HEK293 (cell line): ENCODE measurements around the gene CPXM2.

Source experiments
- CTCF ChIA-PET: fragments of 350-600 bp; formaldehyde crosslinking; extraction: SDS; loops from one replicate; lab custom pipeline; 2021; ENCODE audit warnings: antibody characterized with exemption; lab: Yijun Ruan, JAX
- POLR2A ChIA-PET: fragments of 300-600 bp; formaldehyde crosslinking; extraction: SDS; loops from one replicate; lab custom pipeline; 2020; ENCODE audit warnings: antibody characterized with exemption, inconsistent platforms; lab: Yijun Ruan, JAX
- H3K27ac ChIP-seq: fragments of 200-500 bp; sonication (Bioruptor generic); 2 replicates; pipeline ENCODE4 v1.5.1; 2014; ENCODE audit warnings: low read depth, low read length, control low read depth, inconsistent platforms; ENCODE audit errors: extremely low read depth
- H3K36me3 ChIP-seq, 2 experiments: fragments of 200-500 bp in 1 of 2; sonication (Bioruptor generic) in 1 of 2; 1 replicate in 1 of 2; 2 replicates in 1 of 2; pipeline ENCODE4 v1.5.1; 2014 to 2017; ENCODE audit warnings: inconsistent platforms in 2 of 2, low read length in 2 of 2; ENCODE audit not compliant: control insufficient read depth in 2 of 2, insufficient read depth in 1 of 2
- H3K4me1 ChIP-seq: fragments of 200-500 bp; sonication (Bioruptor generic); 2 replicates; pipeline ENCODE4 v1.5.1; 2014; ENCODE audit warnings: mild to moderate bottlenecking, low read length, inconsistent platforms; ENCODE audit not compliant: control insufficient read depth, insufficient read depth
- H3K4me3 ChIP-seq: 2 replicates; pipeline ENCODE4 v1.5.1; 2011; ENCODE audit warnings: low read depth, mild to moderate bottlenecking, control low read depth, low read length, moderate library complexity
- H3K9me3 ChIP-seq: fragments of 200-500 bp; sonication (Bioruptor generic); 2 replicates; pipeline ENCODE4 v1.5.1; 2014; ENCODE audit warnings: low read depth, low read length, inconsistent platforms; ENCODE audit not compliant: control insufficient read depth, insufficient read depth
- BCL11A ChIP-seq: fragments of 450-650 bp; formaldehyde crosslinking; IDR thresholded peaks from 2 replicates; pipeline ENCODE4 v1.5.1; 2016; ENCODE audit warnings: low read depth, missing biosample characterization, missing genetic modification characterization
- GLIS1 ChIP-seq: fragments of 450-650 bp; formaldehyde crosslinking; IDR thresholded peaks from 2 replicates; pipeline ENCODE4 v1.5.1; 2016; ENCODE audit warnings: missing biosample characterization, missing genetic modification characterization
- GLIS2 ChIP-seq: fragments of 450-650 bp; formaldehyde crosslinking; IDR thresholded peaks from 2 replicates; pipeline ENCODE4 v1.5.1; 2016; ENCODE audit warnings: missing biosample characterization, missing genetic modification characterization
- KLF7 ChIP-seq: fragments of 450-650 bp; formaldehyde crosslinking; IDR thresholded peaks from 2 replicates; pipeline ENCODE4 v1.5.1; 2016; ENCODE audit warnings: missing biosample characterization, missing genetic modification characterization, borderline replicate concordance
- MEIS1 ChIP-seq: sonication (generic); formaldehyde crosslinking; IDR thresholded peaks from 2 replicates; pipeline ENCODE4 v1.8.1; 2022; ENCODE audit warnings: missing genetic modification reagents, mild to moderate bottlenecking, borderline replicate concordance
- YY1 ChIP-seq: fragments of 450-650 bp; formaldehyde crosslinking; IDR thresholded peaks from 2 replicates; pipeline ENCODE4 v1.5.1; 2018; ENCODE audit warnings: missing biosample characterization, missing genetic modification characterization
- YY2 ChIP-seq: fragments of 450-650 bp; formaldehyde crosslinking; IDR thresholded peaks from 2 replicates; pipeline ENCODE4 v1.5.1; 2016; ENCODE audit warnings: missing biosample characterization, missing genetic modification characterization
- ZBTB17 ChIP-seq: fragments of 450-650 bp; formaldehyde crosslinking; IDR thresholded peaks from 2 replicates; pipeline ENCODE4 v1.5.1; 2016; ENCODE audit warnings: missing biosample characterization, missing genetic modification characterization
- ZBTB20 ChIP-seq: fragments of 450-650 bp; formaldehyde crosslinking; IDR thresholded peaks from 2 replicates; pipeline ENCODE4 v1.5.1; 2016; ENCODE audit warnings: missing biosample characterization, missing genetic modification characterization
- ZBTB21 ChIP-seq: fragments of 450-650 bp; formaldehyde crosslinking; IDR thresholded peaks from 2 replicates; pipeline ENCODE4 v1.5.1; 2017; ENCODE audit warnings: missing biosample characterization, missing genetic modification characterization
- ZFP41 ChIP-seq: fragments of 450-650 bp; formaldehyde crosslinking; IDR thresholded peaks from 2 replicates; pipeline ENCODE4 v1.5.1; 2016; ENCODE audit warnings: missing biosample characterization, missing genetic modification characterization, borderline replicate concordance
- ZNF10 ChIP-seq: fragments of 450-650 bp; formaldehyde crosslinking; IDR thresholded peaks from 2 replicates; pipeline ENCODE4 v1.5.1; 2017; ENCODE audit warnings: missing biosample characterization, missing genetic modification characterization
- ZNF155 ChIP-seq: fragments of 450-650 bp; formaldehyde crosslinking; IDR thresholded peaks from 2 replicates; pipeline ENCODE4 v1.5.1; 2016; ENCODE audit warnings: missing biosample characterization, missing genetic modification characterization
- ZNF202 ChIP-seq: fragments of 450-650 bp; formaldehyde crosslinking; IDR thresholded peaks from 2 replicates; pipeline ENCODE4 v1.5.1; 2016; ENCODE audit warnings: missing biosample characterization, missing genetic modification characterization, borderline replicate concordance
- ZNF221 ChIP-seq: fragments of 450-650 bp; formaldehyde crosslinking; IDR thresholded peaks from 2 replicates; pipeline ENCODE4 v1.5.1; 2017; ENCODE audit warnings: missing biosample characterization, missing genetic modification characterization, borderline replicate concordance
- ZNF302 ChIP-seq: fragments of 450-650 bp; formaldehyde crosslinking; IDR thresholded peaks from 2 replicates; pipeline ENCODE4 v1.5.1; 2016; ENCODE audit warnings: missing biosample characterization, missing genetic modification characterization, low read depth
- ZNF391 ChIP-seq: fragments of 450-650 bp; formaldehyde crosslinking; IDR thresholded peaks from 2 replicates; pipeline ENCODE4 v1.5.1; 2016; ENCODE audit warnings: low read depth, missing biosample characterization, missing genetic modification characterization, borderline replicate concordance
- ZNF426 ChIP-seq: fragments of 450-650 bp; formaldehyde crosslinking; IDR thresholded peaks from 2 replicates; pipeline ENCODE4 v1.5.1; 2017; ENCODE audit warnings: missing biosample characterization, missing genetic modification characterization, mild to moderate bottlenecking, inconsistent platforms, moderate library complexity
- ZNF48 ChIP-seq: fragments of 450-650 bp; formaldehyde crosslinking; IDR thresholded peaks from 2 replicates; pipeline ENCODE4 v1.5.1; 2016; ENCODE audit warnings: missing biosample characterization, missing genetic modification characterization
- ZNF514 ChIP-seq: fragments of 450-650 bp; formaldehyde crosslinking; IDR thresholded peaks from 2 replicates; pipeline ENCODE4 v1.5.1; 2016; ENCODE audit warnings: missing biosample characterization, missing genetic modification characterization
- ZNF530 ChIP-seq: fragments of 450-650 bp; formaldehyde crosslinking; IDR thresholded peaks from 2 replicates; pipeline ENCODE4 v1.5.1; 2016; ENCODE audit warnings: low read depth, missing biosample characterization, missing genetic modification characterization
- ZNF658 ChIP-seq: fragments of 450-650 bp; formaldehyde crosslinking; IDR thresholded peaks from 2 replicates; pipeline ENCODE4; 2016; ENCODE audit warnings: missing biosample characterization, missing genetic modification characterization
- ZNF670 ChIP-seq: fragments of 450-650 bp; formaldehyde crosslinking; IDR thresholded peaks from 2 replicates; pipeline ENCODE4 v1.5.1; 2016; ENCODE audit warnings: missing biosample characterization, missing genetic modification characterization, low read depth
- ZNF785 ChIP-seq: fragments of 450-650 bp; formaldehyde crosslinking; IDR thresholded peaks from 2 replicates; pipeline ENCODE4 v1.5.1; 2016; ENCODE audit warnings: missing biosample characterization, missing genetic modification characterization
- TF ChIP-seq, protein P1 (sequence below): fragments of 450-650 bp; IDR thresholded peaks from 2 replicates; pipeline ENCODE4 v1.5.1; 2018; ENCODE audit warnings: missing biosample characterization, missing genetic modification characterization
- TF ChIP-seq, protein P2 (sequence below): fragments of 450-650 bp; formaldehyde crosslinking; IDR thresholded peaks from 2 replicates; pipeline ENCODE4 v1.5.1; 2016; ENCODE audit warnings: missing biosample characterization, missing genetic modification characterization
- TF ChIP-seq, protein P3 (sequence below): fragments of 450-650 bp; formaldehyde crosslinking; IDR thresholded peaks from 2 replicates; pipeline ENCODE4 v1.5.1; 2016; ENCODE audit warnings: missing biosample characterization, missing genetic modification characterization, borderline replicate concordance
- TF ChIP-seq, protein P4 (sequence below): fragments of 450-650 bp; formaldehyde crosslinking; IDR thresholded peaks from 2 replicates; pipeline ENCODE4 v1.5.1; 2016; ENCODE audit warnings: missing biosample characterization, missing genetic modification characterization

The CPXM2 gene

DNA sequence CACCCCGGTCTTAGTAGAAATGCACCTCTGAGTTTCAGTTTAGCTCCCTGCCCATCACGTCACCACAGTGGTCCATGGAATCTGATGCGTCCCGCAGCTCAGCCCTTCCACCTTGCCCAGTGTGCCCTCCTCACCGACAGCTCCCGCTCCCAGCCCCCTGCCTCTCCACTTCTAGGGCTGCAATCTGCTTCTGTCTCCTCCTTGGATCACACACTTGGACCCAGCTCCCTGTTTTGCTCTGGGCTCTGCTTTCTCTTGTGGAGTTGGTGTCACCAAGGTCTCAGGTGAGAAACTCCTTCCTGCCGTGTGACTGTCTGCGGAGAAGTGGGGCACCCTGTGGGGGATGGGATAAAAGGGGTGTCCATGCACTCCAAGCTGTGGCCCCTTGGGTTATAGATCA, 187.5 kb downstream of the CPXM2 start:
- H3K4me3 ChIP-seq: no peak overlapping the region
- POLR2A ChIA-PET: no interaction called here
- no peak overlapping the region for H3K27ac ChIP-seq
- H3K9me3 ChIP-seq: no peaks in the 10 kb centered on the region
- TF ChIP-seq ZBTB20 (tag by site-specific recombination) (no peak), GLIS1 (tag by site-specific recombination) (no peak), ZNF785 (no peak), ZNF302 (tag by site-specific recombination) (no peak), ZNF658 (tag by site-specific recombination) (no peak), ZNF670 (tag by site-specific recombination) (no peak), ZBTB17 (tag by site-specific recombination) (no peak), MEIS1 (no peak), ZNF202 (no peak), ZFP41 (tag by site-specific recombination) (no peak), ZNF221 (no peak), YY2 (tag by site-specific recombination) (no peak)
- TF ChIP-seq, protein P1, sequence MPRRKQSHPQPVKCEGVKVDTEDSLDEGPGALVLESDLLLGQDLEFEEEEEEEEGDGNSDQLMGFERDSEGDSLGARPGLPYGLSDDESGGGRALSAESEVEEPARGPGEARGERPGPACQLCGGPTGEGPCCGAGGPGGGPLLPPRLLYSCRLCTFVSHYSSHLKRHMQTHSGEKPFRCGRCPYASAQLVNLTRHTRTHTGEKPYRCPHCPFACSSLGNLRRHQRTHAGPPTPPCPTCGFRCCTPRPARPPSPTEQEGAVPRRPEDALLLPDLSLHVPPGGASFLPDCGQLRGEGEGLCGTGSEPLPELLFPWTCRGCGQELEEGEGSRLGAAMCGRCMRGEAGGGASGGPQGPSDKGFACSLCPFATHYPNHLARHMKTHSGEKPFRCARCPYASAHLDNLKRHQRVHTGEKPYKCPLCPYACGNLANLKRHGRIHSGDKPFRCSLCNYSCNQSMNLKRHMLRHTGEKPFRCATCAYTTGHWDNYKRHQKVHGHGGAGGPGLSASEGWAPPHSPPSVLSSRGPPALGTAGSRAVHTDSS: no peak
- TF ChIP-seq, protein P2, sequence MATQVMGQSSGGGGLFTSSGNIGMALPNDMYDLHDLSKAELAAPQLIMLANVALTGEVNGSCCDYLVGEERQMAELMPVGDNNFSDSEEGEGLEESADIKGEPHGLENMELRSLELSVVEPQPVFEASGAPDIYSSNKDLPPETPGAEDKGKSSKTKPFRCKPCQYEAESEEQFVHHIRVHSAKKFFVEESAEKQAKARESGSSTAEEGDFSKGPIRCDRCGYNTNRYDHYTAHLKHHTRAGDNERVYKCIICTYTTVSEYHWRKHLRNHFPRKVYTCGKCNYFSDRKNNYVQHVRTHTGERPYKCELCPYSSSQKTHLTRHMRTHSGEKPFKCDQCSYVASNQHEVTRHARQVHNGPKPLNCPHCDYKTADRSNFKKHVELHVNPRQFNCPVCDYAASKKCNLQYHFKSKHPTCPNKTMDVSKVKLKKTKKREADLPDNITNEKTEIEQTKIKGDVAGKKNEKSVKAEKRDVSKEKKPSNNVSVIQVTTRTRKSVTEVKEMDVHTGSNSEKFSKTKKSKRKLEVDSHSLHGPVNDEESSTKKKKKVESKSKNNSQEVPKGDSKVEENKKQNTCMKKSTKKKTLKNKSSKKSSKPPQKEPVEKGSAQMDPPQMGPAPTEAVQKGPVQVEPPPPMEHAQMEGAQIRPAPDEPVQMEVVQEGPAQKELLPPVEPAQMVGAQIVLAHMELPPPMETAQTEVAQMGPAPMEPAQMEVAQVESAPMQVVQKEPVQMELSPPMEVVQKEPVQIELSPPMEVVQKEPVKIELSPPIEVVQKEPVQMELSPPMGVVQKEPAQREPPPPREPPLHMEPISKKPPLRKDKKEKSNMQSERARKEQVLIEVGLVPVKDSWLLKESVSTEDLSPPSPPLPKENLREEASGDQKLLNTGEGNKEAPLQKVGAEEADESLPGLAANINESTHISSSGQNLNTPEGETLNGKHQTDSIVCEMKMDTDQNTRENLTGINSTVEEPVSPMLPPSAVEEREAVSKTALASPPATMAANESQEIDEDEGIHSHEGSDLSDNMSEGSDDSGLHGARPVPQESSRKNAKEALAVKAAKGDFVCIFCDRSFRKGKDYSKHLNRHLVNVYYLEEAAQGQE (tag by site-specific recombination): no peak
- TF ChIP-seq, protein P3, sequence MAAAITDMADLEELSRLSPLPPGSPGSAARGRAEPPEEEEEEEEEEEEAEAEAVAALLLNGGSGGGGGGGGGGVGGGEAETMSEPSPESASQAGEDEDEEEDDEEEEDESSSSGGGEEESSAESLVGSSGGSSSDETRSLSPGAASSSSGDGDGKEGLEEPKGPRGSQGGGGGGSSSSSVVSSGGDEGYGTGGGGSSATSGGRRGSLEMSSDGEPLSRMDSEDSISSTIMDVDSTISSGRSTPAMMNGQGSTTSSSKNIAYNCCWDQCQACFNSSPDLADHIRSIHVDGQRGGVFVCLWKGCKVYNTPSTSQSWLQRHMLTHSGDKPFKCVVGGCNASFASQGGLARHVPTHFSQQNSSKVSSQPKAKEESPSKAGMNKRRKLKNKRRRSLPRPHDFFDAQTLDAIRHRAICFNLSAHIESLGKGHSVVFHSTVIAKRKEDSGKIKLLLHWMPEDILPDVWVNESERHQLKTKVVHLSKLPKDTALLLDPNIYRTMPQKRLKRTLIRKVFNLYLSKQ (tag by site-specific recombination): no peak
- H3K36me3 ChIP-seq: no peaks in the 10 kb centered on the region
- no peaks in the 10 kb centered on the region for H3K4me1 ChIP-seq
- CTCF ChIA-PET: interaction anchor here (1.6 kb wide), 1 partner anchor 17 kb away, joined by 3 read pairs; no protein-coding TSS in a partner anchor

DNA sequence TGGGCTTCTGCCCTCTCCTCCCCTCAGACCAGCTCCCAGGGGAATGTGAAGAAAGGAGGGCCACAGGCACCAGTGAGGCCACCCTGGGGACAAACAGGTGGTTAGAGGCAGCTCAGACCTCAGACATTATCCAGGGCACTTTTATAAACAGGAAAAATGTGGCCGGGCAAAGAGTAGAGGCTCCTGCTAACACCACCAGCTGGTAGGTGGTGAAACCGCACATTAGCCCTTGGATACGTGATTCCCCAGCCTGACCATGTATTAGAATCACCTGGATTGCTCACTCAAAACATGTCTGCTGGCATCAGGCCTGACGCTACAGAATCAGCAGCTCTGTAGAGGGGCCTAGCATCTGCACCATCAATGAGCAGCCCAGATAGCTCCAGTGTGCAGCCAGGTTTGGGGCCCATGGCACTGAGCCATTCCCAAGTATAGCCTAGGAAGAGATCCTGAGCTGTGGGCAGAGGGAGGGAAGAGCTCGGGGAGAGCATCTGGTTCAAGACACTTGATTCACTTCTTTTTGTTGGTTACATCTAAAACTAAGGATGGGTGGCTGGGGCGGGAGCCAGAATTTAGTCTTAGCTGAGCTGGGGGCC, 188.3 kb downstream of the CPXM2 start:
- Histone ChIP-seq H3K9me3 (no peaks in the 10 kb centered on the region), H3K36me3 (no peaks in the 10 kb centered on the region), H3K4me3 (no peak overlapping the region), H3K4me1 (no peaks in the 10 kb centered on the region), H3K27ac (no peak overlapping the region)
- POLR2A ChIA-PET: no interaction called here
- CTCF ChIA-PET: interaction anchor here (1.6 kb wide), 1 partner anchor 17 kb away, joined by 3 read pairs; no protein-coding TSS in a partner anchor
- TF ChIP-seq ZNF155 (tag by site-specific recombination): no peak
- TF ChIP-seq ZBTB21 (tag by site-specific recombination): no peak
- TF ChIP-seq, protein P4, sequence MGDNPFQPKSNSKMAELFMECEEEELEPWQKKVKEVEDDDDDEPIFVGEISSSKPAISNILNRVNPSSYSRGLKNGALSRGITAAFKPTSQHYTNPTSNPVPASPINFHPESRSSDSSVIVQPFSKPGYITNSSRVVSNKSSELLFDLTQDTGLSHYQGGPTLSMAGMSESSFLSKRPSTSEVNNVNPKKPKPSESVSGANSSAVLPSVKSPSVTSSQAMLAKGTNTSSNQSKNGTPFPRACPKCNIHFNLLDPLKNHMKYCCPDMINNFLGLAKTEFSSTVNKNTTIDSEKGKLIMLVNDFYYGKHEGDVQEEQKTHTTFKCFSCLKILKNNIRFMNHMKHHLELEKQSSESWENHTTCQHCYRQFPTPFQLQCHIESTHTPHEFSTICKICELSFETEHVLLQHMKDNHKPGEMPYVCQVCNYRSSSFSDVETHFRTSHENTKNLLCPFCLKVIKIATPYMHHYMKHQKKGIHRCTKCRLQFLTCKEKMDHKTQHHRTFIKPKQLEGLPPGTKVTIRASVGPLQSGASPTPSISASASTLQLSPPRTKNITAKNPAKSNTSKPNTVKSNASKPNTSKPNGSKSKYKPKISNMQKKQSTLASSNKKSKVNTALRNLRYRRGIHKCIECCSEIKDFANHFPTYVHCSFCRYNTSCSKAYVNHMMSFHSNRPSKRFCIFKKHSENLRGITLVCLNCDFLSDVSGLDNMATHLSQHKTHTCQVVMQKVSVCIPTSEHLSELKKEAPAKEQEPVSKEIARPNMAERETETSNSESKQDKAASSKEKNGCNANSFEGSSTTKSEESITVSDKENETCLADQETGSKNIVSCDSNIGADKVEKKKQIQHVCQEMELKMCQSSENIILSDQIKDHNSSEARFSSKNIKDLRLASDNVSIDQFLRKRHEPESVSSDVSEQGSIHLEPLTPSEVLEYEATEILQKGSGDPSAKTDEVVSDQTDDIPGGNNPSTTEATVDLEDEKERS (tag by site-specific recombination): no peak
- TF ChIP-seq ZNF514 (tag by site-specific recombination): no peak
- TF ChIP-seq YY1 (tag by site-specific recombination): no peak
- TF ChIP-seq ZNF426 (tag by site-specific recombination): no peak
- no peak for TF ChIP-seq ZNF10 (tag by site-specific recombination)
- no peak for TF ChIP-seq ZNF530 (tag by site-specific recombination)
- TF ChIP-seq KLF7 (tag by site-specific recombination): no peak
- no peak for TF ChIP-seq ZNF48 (tag by site-specific recombination)
- no peak for TF ChIP-seq BCL11A (tag by site-specific recombination)
- no peak for TF ChIP-seq ZNF391 (tag by site-specific recombination)
- TF ChIP-seq GLIS2 (tag by site-specific recombination): no peak
